ENCODE results near the gene MOGAT3.
A peak's percentile ranks its signal among the peaks of the same experiment; 100 is the strongest.

Gene MOGAT3

DNA sequence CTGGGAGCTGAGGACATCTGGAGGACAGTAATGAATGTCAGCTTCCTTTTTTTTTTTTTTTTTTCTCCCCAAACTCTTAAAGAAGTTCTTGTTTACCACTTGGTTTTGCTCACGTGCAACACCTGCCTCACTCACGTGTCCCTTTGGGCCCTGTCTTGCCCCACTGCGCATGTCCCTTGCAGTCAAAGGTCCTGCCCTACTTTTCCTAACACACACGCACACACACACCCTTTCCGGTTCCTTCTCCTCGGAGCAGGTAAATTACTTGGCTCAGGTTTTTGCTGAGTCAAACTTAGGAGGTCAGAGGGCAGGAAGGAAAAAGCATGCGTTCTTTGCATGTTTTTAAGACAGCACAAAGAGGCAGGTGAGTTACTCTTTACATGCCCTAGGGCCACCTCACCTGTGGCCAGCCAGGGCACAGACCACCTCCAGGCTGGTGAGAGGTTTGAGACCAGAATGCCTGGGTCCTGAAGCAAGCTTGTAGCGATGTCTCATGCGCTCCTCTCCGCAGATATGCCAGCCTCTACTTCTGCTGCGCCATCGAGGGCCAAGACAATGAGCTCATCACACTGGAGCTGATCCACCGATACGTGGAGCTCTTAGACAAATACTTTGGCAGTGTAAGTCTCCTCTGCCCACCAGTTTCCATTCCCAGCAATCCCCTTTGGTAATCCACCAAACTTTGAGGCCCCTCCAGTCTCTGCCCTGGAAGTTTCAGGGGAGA lies 43.8 kb downstream of the MOGAT3 start:
- no peak for DNase-seq

DNA sequence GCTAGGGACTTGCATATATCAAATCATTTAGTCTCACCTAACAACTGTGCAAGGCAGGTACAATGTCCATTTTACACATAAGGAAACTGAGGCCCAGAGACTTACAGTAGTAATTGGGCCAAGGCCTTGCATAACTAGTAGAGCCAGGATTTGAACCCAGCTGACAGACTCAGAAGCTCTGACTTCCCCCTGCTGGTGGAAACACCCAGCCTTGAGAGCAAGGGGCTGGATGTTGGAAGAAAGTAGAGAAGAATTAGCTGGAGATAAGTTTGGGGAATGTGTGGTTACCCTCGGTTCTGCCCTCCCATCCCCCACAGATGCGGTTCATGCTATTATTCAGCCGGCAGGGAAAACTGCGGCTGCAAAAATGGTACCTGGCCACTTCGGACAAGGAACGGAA lies 44.6 kb downstream of the MOGAT3 start:
- DNase-seq: no peak

DNA sequence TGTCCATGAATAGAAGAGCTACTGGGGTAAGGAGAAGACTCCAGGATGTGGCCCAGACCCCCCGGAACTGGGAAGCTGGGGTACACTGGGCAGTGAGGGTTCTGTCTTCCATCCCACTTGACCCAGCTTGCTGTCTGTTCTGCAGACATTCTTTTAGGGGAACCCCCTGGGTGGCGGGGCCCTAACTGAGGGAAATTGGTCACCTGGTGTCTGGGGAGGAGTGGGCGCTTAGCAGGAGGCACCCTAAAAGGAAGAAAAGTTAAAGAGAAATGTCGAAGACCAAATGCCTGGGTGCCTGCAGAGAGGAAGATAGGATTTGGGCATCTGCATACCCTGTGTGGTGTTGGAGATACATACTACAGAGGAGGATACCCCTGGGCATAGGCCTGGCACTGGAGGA lies 45.5 kb downstream of the MOGAT3 start:
- no peak for DNase-seq

DNA sequence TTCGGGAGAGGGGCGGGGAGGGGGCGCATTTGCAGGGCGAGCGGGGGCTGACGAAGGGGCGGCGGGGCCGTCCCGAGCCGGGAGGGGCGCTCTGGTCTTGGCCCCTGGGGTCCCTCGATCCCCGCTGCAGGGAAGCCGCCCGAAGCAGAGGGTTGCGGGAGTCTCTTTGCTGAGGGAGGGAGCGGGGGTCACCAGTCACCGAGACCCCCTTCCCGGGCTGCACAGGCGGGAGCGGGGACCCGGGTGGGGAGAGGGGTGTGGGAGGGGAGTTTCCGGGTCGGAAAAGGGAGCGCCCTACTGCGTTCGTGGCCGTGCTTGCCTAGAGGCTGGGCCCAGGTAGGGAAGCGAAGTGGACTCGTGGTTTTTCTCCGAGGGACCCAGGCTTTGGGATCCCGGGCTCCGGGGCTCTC lies 46.1 kb downstream of the MOGAT3 start:
- DNase-seq: no peak

DNA sequence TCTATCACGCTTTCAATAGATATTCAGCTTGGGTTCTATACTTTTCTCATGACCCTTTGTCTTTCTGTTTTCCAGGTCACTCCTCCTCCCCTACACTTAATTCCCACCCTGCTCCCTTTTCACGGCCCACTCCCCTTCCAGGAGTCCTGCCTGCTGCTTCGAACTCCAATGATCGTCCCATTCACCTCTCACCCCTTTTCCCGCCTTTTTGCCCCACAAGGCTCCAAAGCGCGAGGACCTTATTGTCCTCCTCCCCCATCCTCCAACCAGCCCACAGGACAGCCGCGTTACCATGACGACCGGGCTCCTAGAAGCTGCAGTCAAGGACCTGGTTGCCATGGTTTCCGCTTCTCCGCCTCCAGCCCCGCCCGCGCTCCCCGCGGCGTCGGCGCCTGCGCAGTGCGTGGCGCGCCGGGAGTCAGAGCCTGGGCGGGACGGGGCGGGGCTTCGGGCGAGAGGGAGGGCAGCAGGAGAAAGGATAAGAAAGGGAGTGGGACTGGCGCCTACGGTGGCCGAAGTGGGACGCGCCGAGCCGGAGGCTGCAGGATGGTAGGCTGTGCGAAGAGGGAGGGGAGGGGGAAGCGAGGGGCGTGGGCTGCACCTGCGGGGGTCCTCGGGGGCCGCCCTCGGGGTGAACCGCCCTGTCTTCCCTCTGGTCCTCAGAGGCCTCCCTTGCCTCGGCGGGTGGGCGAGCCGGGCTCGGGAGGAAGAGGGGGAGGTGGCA lies 46.7 kb downstream of the MOGAT3 start, which contains the start of gene AP1S1:
Gene AP1S1, plus strand, starts transcription at position 508 of the 724 bp plus-strand sequence. Its CDS starts 39 bp downstream, at position 547.
- peak; percentile 92 for DNase-seq

DNA sequence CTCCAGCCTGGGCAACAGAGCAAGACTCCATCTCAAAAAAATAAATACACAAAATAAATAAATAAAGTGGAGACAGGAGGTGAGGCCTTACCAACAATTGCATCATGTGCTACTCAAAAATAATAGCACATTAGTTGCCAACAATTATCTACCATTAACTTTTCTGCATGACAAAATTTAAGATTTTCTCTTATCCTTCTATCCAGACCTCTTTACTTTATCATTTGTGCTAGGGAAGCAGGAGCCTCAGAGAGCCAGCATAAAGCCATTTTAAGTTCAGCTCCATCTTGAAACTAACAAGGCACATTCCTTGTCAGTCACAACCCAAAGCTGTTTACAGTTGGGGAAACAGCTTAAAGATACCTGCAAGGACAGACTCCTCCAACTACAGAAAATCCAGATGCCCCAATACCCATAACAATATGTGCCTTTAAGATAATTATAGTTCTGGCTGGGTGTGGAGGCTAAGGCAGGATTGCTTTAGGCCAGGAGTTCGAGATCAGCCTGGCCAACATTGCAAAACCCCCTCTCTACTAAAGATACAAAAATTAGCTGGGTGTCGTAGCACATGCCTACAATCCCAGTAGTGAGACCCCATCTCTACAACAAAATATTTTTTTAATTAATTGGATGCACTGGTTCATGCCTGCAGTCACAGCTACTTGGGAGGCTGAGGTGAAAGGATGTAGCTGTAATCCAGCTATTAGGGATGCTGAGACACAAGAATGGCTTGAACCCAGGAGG lies 48.8 kb downstream of the MOGAT3 start:
- no peak for DNase-seq

Measured in stimulated activated CD4-positive, alpha-beta T cell treated with anti-CD3 and anti-CD28 coated beads, Interleukin-1b, Interleukin-23, amount 100 ng/mL, for 48 hours (primary cell).